ENCODE measurements around the gene TMEM255B. TPM values are rescaled to one million over a fixed set of nuclear protein-coding genes. Genes with fewer than 3 reads are reported as not detected.
"Not testable (repeated sequence)": the region's sequence is repeated elsewhere in the genome, so short reads cannot be mapped to it uniquely, and the experiment has no call there.

Gene TMEM255B
- total RNA-seq, 4 donors from 2014 or later, result 1.8 to 17.3 (median 3.5) TPM; not detected in 1

- DNase-seq, H3K9me3 ChIP-seq, H3K4me1 ChIP-seq, H3K27me3 ChIP-seq, H3K36me3 ChIP-seq: not testable (repeated sequence)
- Histone ChIP-seq H3K27ac (peak overlapping the region in 2 of 4 donors; percentile 44 to 46), H3K4me3 (peak overlapping the region in 2 of 4 donors; percentile 28 to 29)
Measured at GRCh38 chr13:113726106-113726821, 32.8 kb upstream of the TMEM255B start.

GRCh38 chr13:113726961-113727411, 32.0 kb upstream of the TMEM255B start:
- TF ChIP-seq CTCF (IDR thresholded peaks at IDR 0.05) (no peak), POLR2A (IDR thresholded peaks at IDR 0.05) (no peak)
- Histone ChIP-seq H3K27ac (no peak overlapping the region), H3K36me3 (no peaks in the 10 kb centered on the region), H3K9me3 (peaks cover 0 to 3% (median 0%) of the 10 kb centered on the region in 4 donors), H3K4me3 (no peak overlapping the region), H3K4me1 (peaks cover 0 to 7% (median 2%) of the 10 kb centered on the region in 4 donors), H3K27me3 (no peaks in the 10 kb centered on the region)
- DNase-seq, result peak in 1 of 3 donors; percentile 50

- TF ChIP-seq CTCF (IDR thresholded peaks at IDR 0.05), result no peak
- TF ChIP-seq POLR2A (IDR thresholded peaks at IDR 0.05), result no peak
- peaks cover 0 to 7% (median 2%) of the 10 kb centered on the region in 4 donors for H3K4me1 ChIP-seq
- H3K27ac ChIP-seq, result no peak overlapping the region
- H3K4me3 ChIP-seq, result no peak overlapping the region
- H3K27me3 ChIP-seq, result no peaks in the 10 kb centered on the region
- H3K9me3 ChIP-seq, result peaks cover 0 to 3% (median 0%) of the 10 kb centered on the region in 4 donors
- peak in 1 of 3 donors; percentile 40 for DNase-seq
- no peaks in the 10 kb centered on the region for H3K36me3 ChIP-seq
Measured at GRCh38 chr13:113728571-113729054, 30.4 kb upstream of the TMEM255B start.

DNA sequence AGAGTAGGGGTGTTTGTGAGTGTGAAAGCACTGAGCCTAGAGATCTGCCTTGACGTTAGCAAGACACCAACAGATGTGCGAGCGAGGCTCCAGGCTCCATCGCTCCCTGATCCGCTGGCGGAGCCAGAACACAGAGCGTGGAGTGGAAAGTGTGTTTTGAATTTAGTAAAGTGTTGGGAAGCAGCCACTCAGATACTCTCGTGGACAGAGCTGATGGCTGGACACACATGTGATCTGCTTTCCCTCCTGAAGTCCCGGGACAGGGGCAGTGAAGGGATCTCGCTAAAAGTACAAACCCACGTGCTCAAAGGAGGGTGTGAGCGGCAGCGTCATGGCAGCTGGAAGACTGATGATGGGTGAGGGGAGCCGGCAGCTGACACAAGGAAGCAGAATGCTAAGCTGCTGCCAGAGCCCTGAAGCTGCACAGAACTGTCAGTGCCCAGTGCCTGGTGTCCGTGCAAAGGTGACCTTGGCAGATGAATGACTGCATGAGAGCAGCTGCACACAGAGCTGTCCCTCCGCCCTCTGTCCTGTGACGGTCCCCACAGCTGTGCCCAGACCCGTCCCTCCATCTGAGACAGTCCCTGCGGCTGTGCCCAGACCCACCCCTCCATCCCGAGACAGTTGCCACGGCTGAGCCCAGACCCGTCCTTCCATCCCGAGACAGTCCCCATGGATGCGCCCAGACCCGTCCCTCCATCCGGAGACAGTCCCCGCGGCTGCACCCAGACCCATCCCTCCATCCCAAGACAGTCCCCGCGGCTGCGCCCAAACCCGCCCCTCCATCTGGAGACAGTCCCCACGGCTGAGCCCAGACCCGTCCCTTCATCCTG, 29.6 kb upstream of the TMEM255B start:
- H3K4me1 ChIP-seq, result peaks cover 0 to 5% (median 2%) of the 10 kb centered on the region in 4 donors
- H3K4me3 ChIP-seq, result no peak overlapping the region
- H3K27me3 ChIP-seq, result no peaks in the 10 kb centered on the region
- DNase-seq, result peak in 1 of 3 donors; percentile 48
- no peak overlapping the region for H3K27ac ChIP-seq
- peaks cover 0 to 3% (median 0%) of the 10 kb centered on the region in 4 donors for H3K9me3 ChIP-seq
- no peaks in the 10 kb centered on the region for H3K36me3 ChIP-seq
- TF ChIP-seq POLR2A (IDR thresholded peaks at IDR 0.05), result no peak
- TF ChIP-seq CTCF (IDR thresholded peaks at IDR 0.05), result no peak

- peaks cover 0 to 3% (median 0%) of the 10 kb centered on the region in 4 donors for H3K9me3 ChIP-seq
- H3K36me3 ChIP-seq, result no peaks in the 10 kb centered on the region
- H3K27me3 ChIP-seq, result no peaks in the 10 kb centered on the region
- peak in 1 of 3 donors; percentile 38 for DNase-seq
- no peak overlapping the region for H3K4me3 ChIP-seq
- no peak overlapping the region for H3K27ac ChIP-seq
- TF ChIP-seq POLR2A (IDR thresholded peaks at IDR 0.05), result no peak
- no peak for TF ChIP-seq CTCF (IDR thresholded peaks at IDR 0.05)
- H3K4me1 ChIP-seq, result no peaks in the 10 kb centered on the region
Measured at GRCh38 chr13:113730258-113730691, 28.8 kb upstream of the TMEM255B start.

Measured in Peyer's patch (tissue), 4 donors.